GM06990 (cell line): ENCODE results near the gene HP1BP3.
A peak's percentile ranks its signal among the peaks of the same experiment; 100 is the strongest.

ENCODE experiments used
- DNase-seq: peaks from one replicate; pipeline ENCODE4 v3.0.0-alpha.2; 2011; ENCODE audit not compliant: insufficient read length; ENCODE audit errors: extremely low read depth
- H3K27me3 ChIP-seq: replicated peaks from 2 replicates; pipeline ENCODE4 v1.6.0; 2011; ENCODE audit warnings: low read length; ENCODE audit not compliant: control insufficient read depth, insufficient read depth
- H3K36me3 ChIP-seq: 2 replicates; pipeline ENCODE4 v1.5.1; 2011; ENCODE audit warnings: low read length; ENCODE audit not compliant: control insufficient read depth, insufficient read depth
- H3K4me3 ChIP-seq: replicated peaks from 2 replicates; pipeline ENCODE4 v1.5.1; 2011; ENCODE audit warnings: low read depth, mild to moderate bottlenecking, control low read depth, low read length
- CTCF ChIP-seq: IDR thresholded peaks from 2 replicates; pipeline ENCODE4 v1.5.1; 2011; ENCODE audit warnings: low read length, control low read depth, mild to moderate bottlenecking, inconsistent platforms; ENCODE audit not compliant: insufficient read depth, poor library complexity, severe bottlenecking

Gene HP1BP3

GRCh38 chr1:20786253-20787028 is 666 bp downstream of the HP1BP3 start:
- Histone ChIP-seq H3K27me3 (no peaks in the 10 kb centered on the region), H3K4me3 (peak overlapping the region; percentile 80)

DNA sequence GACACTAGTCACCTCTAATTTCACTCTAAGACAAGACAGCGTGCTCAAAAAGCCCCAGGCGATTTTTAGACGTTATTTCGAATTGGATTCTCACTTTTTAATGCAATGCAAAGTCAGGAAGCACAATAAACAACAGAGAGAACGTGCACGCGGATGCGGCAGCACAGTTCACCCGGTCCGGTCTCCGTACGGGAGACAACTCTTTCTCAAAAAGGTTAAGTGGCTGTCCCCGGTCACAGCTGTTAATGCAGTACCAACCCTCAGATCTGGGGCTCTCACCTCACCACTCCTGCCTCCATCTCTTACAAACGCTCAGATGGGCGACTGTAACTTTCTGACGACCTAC is 1.2 kb downstream of the HP1BP3 start:
- TF ChIP-seq CTCF, result no peak
- Histone ChIP-seq H3K27me3 (no peaks in the 10 kb centered on the region), H3K4me3 (peak overlapping the region; percentile 80), H3K36me3 (no peaks in the 10 kb centered on the region)
- DNase-seq, result no peak

More at GRCh38 chr1:20786253-20787028, 666 bp downstream of the HP1BP3 start:
- TF ChIP-seq CTCF, result no peak
- no peaks in the 10 kb centered on the region for H3K36me3 ChIP-seq
- DNase-seq, result peak; percentile 98

- TF ChIP-seq CTCF, result no peak
- H3K36me3 ChIP-seq, result peaks cover 11% of the 10 kb centered on the region
- H3K27me3 ChIP-seq, result no peaks in the 10 kb centered on the region
- no peak overlapping the region for H3K4me3 ChIP-seq
- DNase-seq, result no peak
These were observed 11.4 kb downstream of the HP1BP3 start for GRCh38 chr1:20775700-20776099.

GRCh38 chr1:20771780-20772179 is 15.3 kb downstream of the HP1BP3 start:
- H3K36me3 ChIP-seq, result peaks cover 17% of the 10 kb centered on the region
- TF ChIP-seq CTCF, result no peak

DNA sequence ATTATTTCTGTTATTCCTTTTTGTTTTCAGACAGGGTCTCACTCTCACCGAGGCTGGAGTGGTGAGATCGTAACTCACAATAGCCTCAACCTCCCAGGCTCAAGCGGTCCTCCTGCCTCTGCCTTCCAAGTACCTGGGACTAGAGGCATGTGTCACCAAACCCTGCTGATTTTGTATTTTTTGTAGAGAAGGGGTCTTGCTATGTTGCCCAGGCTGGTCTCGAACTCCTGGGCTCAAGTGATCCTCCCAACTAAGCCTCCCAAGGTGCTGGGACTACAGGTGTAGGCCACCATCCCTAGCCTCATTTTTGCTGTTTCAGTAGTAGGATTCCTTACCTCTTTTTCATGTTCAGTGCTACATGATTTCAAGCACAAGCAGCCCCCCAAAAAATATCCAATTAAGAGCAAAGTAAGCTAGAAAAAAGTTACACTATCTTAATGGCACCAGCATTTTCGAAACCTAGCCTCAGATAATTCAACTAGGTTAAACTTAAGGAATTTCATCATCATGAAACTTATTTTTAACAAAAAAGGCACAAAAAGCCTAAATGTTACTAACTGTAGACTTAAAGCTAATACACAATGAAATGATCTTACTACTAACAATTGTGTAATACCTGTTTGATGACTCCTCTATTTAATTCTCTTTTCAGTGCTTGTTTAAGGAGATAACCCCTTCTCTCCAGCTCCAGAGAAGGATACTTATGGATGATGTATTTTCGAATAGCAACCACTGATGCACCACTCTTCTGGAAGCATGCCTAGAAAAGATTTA is 16.6 kb downstream of the HP1BP3 start:
- no peak for TF ChIP-seq CTCF
- no peak for DNase-seq
- no peaks in the 10 kb centered on the region for H3K27me3 ChIP-seq
- peaks cover 17% of the 10 kb centered on the region for H3K36me3 ChIP-seq
- H3K4me3 ChIP-seq, result no peak overlapping the region

More at GRCh38 chr1:20771780-20772179, 15.3 kb downstream of the HP1BP3 start:
- Histone ChIP-seq H3K27me3 (no peaks in the 10 kb centered on the region), H3K4me3 (no peak overlapping the region)
- DNase-seq, result no peak
